GM10248 (cell line): Measurements from ENCODE around the gene LAMA3.

Experiments
- CTCF ChIA-PET: fragments of 300-600 bp; sonication (Branson Sonifier 250); formaldehyde crosslinking; extraction: SDS; loops from one replicate; lab custom pipeline; 2021; ENCODE audit warnings: antibody characterized with exemption; lab: Yijun Ruan, JAX
- POLR2A ChIA-PET: fragments of 350-650 bp; sonication (Branson Sonifier 250); formaldehyde crosslinking; extraction: SDS; loops from one replicate; lab custom pipeline; 2020; ENCODE audit warnings: antibody characterized with exemption; lab: Yijun Ruan, JAX
- DNase-seq: peaks from one replicate; pipeline ENCODE4 v3.0.0; 2012; ENCODE audit errors: extremely low spot score
- TF ChIP-seq, protein P1 (sequence below): IDR thresholded peaks from 2 replicates; pipeline ENCODE4 v1.5.1; 2012; ENCODE audit warnings: mild to moderate bottlenecking, low read depth; ENCODE audit errors: extremely low read depth, missing control alignments, control extremely low read depth

The LAMA3 gene

DNA sequence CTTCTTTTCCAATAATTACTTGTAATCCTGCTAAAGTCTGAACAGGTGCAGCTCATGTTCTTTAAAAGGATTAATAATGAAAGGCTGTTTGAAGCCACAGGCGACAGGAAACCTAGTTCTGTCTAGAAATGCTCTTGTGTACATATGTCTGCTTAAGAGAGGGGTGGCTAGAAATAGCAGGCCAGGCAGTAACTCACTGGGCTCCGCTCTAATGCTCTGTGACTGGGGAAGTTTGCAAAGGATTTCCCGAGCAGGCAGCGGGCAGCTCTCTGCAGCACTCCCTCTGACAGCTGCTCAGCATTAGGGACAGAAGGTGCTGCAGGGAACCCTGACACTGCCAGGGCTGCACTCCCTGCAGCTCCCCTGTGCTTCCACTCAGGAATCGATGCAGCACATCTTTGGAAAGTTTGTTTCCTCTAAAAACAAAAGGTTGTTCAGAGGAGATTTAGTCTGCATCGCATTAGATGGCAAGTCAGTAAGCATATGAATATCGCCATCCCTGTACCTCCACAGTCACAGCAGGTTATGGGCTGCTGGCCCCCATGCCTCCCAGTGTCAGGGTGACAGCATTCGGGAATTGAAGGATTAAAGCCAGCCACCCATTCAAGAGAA lies 292.2 kb downstream of the LAMA3 start:
- POLR2A ChIA-PET = no interaction called here

DNA sequence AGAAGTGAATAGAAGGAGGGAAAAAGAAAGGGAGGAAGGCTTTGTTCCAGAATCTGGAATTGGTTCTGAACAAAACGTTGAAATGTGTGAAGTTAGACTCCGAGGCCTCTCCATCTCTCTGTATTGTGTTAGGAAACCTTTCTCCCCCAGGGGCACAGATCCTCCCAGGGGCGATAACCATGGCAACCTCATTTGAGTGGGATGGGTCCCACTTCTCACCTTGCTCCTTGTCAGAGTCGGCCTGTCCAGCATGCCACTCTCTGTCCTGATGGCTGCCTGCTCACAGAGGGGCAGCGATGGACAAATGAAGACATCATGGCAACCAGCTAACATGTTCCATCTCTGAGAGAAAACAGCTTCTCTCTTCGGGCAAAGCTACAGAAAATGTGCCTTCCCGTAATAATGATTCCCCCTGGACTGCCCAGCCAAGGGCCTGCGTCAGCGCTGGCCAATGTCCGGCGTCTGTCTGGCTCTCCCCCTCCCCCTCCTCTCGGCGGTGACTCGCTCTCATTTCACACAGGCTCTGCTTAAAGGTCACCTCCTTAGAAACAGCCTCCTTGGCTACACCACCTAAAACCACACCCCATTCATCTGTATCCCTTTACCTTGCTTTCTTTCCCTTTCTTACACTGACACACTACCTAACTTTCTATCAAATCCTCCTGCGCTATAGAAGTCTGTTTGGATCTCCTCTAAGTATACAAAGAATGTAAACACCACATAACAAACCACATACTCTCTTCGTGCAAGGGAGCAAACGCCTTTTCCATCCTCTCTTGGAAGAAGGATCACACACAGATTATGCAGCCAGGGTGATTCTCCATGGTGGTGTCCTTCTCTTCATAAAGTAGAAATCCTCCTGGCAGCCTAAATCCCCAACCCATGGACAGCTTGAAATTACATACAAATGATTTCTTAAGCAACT lies 293.2 kb downstream of the LAMA3 start:
- POLR2A ChIA-PET = no interaction called here
- CTCF ChIA-PET = interaction anchor here (2.9 kb wide), 1 partner anchor 14 kb away, joined by 13 read pairs; no protein-coding TSS in a partner anchor
- no peak for DNase-seq
- TF ChIP-seq, protein P1, sequence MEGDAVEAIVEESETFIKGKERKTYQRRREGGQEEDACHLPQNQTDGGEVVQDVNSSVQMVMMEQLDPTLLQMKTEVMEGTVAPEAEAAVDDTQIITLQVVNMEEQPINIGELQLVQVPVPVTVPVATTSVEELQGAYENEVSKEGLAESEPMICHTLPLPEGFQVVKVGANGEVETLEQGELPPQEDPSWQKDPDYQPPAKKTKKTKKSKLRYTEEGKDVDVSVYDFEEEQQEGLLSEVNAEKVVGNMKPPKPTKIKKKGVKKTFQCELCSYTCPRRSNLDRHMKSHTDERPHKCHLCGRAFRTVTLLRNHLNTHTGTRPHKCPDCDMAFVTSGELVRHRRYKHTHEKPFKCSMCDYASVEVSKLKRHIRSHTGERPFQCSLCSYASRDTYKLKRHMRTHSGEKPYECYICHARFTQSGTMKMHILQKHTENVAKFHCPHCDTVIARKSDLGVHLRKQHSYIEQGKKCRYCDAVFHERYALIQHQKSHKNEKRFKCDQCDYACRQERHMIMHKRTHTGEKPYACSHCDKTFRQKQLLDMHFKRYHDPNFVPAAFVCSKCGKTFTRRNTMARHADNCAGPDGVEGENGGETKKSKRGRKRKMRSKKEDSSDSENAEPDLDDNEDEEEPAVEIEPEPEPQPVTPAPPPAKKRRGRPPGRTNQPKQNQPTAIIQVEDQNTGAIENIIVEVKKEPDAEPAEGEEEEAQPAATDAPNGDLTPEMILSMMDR = no peak

More for the DNA sequence above, 292.2 kb downstream of the LAMA3 start:
- CTCF ChIA-PET = interaction anchor here (1.0 to 2.9 kb wide), 5 partner anchors 10 to 63 kb away, joined by 3 to 13 read pairs (median 4); no protein-coding TSS in a partner anchor
- TF ChIP-seq, protein P1 = no peak
- no peak for DNase-seq

DNA sequence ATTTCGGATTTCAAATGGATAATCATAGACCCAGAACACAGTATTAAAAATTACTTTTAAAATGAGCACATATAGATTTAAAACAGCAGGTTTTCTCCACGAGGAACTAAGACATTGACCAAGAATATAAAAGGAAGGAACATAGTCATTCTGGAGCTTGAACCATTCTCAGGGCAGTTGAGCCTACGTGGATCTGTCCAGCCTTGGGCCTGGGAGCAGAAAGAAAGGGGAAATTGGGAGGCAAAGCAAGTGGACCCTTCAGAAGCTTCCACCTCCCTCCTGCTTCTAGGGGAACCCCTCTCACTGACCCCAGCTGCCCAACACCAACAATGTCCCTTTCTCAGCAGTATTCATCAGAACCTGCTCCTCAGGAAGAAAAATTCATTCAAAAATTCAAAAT lies 293.9 kb downstream of the LAMA3 start:
- TF ChIP-seq, protein P1 = no peak
- CTCF ChIA-PET = interaction anchor here (1.0 kb wide), 1 partner anchor 18 kb away, joined by 3 read pairs; no protein-coding TSS in a partner anchor
- DNase-seq = no peak
- POLR2A ChIA-PET = interaction anchor here (0.6 kb wide), 1 partner anchor 156 kb away, joined by 3 read pairs; the partner anchor contains the start of gene CABYR

DNA sequence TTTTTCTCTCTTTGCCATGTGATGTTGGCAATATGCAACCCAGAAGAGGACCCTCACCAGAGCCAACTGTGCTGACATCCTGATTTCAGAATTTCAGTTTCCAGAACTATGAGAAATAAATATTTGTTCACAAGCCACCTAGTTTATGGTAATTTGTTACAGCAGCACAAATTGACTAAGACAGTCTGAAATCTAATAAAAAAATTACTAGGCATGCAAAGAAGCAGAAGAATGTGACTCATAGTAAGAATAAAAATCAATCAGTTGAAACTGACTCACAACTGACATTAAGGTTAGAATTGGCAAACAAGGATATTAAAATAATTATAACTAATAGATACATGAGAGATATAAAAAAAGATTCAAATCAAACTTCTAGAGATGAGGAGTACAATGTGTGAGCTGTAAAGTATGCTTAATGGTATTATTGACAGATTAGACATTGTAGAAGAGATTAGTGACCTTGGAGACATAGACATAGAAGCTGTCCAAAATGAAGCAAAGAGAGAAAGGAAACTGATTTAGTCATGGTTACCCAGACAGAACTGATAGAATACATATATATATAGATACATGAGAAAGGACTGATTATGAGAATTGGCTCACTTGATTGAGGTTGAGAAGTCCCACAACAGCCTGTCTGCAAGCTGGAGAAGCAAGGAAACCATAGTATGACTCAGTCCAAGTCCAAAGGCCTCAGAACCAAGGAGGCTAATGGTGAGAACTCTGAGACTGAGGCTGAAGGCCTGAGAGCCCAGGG lies 297.5 kb downstream of the LAMA3 start:
- ChIA-PET CTCF (interaction anchor here (0.8 to 1.0 kb wide), 2 partner anchors 11 to 13 kb away, joined by 3 read pairs; no protein-coding TSS in a partner anchor), POLR2A (no interaction called here)
- DNase-seq = no peak
- TF ChIP-seq, protein P1 = no peak

DNA sequence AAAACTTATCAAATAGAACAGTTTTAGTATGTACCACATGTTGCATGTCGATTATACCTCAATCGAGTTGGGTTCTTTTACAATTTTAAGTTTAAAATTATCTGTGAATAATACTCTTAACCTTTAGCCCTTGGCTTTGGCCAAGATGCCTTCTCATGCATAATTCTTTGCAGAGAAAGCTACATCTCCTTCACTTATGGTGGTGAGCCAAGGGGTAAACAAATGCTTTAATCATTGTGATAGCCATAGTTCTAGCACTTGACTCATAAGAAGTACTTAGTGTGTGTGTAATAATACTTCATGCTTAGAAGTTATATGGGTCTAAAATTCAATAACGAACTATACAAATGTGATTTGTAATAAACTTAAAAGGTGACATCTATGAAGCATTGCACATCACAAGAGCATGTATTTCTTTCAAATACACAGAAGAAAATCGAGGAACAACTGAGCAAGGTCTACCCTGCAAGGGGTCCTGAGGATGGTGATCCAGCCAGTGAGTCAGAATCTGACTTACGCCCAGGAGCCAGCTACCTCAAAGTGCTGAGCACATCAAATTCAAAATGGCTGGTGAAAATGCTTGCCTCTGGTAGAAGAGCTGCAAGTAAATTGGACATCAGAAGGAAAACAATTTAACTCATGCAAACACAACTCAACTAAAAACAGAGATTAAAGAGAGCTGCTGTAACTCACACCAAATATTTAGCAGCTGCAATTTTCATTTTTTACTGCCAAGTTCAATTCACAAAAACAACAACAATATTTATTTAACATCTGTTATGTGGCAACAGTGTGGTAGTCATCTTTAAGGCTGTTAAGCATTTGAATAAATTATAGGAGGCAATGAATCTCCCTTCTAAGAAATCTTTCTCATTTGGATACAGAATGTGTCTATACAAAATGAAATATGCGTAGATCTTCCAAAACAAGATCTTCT lies 301.5 kb downstream of the LAMA3 start:
- ChIA-PET CTCF (interaction anchor here (0.7 to 1.1 kb wide), 4 partner anchors 12 to 72 kb away, joined by 3 to 6 read pairs (median 4); no protein-coding TSS in a partner anchor), POLR2A (no interaction called here)
- no peak for DNase-seq
- TF ChIP-seq, protein P1 = no peak
